GM10266 (cell line): ENCODE results near the gene COMT.

Source experiments
- DNase-seq: peaks from one replicate; pipeline ENCODE4 v3.0.0; 2012; ENCODE audit errors: extremely low spot score
- TF ChIP-seq, protein P1 (sequence below): IDR thresholded peaks from 2 replicates; pipeline ENCODE4 v1.5.1; 2012; ENCODE audit warnings: mild to moderate bottlenecking, low read depth; ENCODE audit not compliant: control insufficient read depth, insufficient read depth; ENCODE audit errors: missing control alignments

COMT gene

DNA sequence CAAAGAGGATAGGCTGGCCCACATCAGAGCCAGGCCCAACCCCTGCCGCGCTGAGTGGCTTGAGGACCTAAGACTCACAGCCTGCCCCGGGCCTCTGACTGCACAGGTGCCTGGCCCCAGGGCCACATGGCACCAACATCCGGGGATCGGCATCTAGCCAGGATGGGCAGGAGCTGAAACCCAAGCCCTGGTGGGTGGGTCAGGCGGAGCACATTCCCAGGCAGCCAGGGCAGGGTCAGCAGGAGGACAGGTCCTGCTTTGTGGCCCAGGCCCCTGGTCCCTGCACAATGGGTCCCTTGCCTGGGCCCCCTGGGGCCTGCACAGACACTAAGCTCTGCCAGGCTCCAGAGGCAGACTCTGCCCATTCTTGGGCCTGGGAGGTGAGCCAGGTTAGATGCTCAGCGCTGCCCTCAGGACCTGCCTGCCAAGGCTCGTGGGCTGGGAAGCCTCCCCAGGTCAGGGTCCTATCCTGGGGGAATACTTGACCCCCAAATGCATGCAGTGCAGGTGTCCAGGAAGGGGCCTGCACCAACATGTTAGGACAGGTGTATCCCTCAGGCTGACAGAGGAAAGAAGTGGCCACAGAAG is 41.5 kb downstream of the COMT start:
- TF ChIP-seq, protein P1, sequence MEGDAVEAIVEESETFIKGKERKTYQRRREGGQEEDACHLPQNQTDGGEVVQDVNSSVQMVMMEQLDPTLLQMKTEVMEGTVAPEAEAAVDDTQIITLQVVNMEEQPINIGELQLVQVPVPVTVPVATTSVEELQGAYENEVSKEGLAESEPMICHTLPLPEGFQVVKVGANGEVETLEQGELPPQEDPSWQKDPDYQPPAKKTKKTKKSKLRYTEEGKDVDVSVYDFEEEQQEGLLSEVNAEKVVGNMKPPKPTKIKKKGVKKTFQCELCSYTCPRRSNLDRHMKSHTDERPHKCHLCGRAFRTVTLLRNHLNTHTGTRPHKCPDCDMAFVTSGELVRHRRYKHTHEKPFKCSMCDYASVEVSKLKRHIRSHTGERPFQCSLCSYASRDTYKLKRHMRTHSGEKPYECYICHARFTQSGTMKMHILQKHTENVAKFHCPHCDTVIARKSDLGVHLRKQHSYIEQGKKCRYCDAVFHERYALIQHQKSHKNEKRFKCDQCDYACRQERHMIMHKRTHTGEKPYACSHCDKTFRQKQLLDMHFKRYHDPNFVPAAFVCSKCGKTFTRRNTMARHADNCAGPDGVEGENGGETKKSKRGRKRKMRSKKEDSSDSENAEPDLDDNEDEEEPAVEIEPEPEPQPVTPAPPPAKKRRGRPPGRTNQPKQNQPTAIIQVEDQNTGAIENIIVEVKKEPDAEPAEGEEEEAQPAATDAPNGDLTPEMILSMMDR, result no peak
- no peak for DNase-seq

DNA sequence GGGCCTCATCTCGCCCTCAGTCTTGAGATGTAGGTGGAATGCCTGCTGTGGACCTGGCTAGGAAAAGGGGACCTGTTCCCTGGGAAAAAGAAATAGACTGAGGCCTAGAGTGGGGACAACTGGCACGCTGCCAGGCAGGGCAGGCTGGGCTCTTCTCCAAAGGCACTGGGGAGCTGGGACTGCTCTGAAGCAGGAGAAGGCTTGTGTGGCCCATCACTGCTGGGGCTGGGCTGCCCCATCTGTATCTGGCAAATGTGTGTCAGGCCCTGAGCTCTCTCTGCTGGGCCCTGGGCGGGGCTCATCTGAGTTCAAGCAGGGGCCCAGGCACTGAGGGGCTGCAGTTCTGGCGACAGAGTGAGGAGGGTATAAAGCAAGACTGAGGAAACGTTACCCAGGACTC is 42.2 kb downstream of the COMT start:
- TF ChIP-seq, protein P1, result no peak
- DNase-seq, result no peak

DNA sequence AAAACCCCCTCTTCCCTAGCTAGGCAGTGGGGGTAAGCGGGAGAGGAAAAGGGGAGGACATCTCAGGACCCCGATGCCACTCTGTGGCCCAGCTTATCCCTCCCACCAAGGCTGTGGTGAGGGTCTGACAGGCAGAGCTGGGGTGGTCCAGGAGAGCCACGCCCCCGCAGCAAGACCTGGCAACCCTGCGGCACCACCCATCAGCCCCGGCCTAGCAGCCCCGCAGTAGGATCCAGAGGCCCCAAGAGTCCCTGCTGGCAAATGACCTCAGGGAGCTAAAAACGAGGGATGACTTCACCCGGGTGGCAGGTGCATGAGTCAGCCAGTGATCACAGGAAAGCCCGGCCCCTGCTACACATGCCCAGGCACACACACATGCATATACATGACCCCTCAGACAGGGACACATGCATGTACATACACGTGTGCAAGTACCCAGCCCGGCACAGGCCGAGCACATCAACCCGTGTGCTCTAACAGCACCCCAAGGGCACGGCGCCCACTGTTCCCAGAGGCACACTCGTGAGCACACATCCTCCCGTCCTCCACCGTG is 42.7 kb downstream of the COMT start:
- TF ChIP-seq, protein P1, result no peak
- DNase-seq, result no peak

DNA sequence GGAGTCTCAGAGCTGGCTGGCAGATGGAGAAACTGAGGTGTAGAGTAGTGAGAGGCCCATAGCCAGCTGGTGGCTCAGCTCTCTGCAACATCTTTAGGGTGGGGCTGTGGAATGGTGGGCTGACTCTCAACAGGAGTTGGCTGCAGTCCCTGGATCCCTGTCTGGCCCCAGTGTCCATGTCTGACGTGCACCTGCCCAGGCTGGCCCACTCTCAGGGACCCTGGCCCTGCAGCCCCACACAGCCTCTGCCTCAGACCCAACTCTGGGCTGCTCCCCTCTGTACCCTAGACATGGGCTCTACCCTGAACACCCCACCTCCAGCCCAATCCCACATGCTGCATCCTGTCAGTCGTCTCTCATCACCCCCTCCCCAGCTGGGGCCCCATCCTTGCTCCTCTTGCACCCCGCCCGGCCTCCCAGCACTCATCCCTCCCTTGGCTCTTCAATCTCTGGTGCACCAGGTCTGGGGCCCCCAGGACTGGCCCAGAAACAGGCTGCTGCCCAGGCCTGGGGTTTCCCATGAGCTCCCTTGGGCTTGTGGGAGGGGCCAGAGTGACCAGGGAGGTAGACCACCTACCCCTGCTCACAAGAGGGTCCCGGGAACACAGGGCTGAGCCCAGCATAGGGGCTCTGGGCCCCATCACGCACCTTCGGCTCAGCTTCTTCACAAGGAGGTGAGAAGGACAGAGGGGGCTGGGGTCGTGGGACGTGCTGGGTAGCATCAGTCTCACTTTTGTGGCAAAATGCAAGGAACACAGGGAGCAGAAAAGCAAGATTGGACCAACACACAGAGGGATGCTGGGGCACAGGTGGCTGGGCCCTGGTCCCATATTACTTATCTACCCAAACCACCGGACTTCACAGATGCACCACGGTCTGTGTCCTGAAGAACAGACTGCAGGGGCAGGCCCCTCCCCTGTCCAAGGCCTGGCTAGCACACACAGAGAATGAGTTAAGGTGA is 43.6 kb downstream of the COMT start:
- TF ChIP-seq, protein P1, result no peak

DNA sequence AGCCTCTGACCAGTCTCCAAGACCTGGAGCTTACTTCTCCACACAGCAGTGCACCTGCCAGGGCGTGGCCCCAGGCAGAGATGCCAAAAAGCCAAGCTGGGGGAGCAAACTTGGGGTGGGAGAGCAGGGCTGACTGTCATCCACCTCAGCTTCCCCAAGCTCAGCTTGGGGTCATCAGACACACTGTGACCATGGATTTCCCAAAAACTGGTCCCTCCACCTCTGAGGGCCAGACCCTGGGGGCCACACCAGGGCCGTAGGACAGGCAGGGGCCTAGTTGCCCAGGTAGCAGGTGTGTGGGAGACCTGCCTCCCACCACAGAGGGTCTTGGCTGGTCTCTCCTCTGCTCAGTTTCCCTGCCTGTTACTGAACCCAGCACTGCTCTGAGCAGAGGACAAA is 44.4 kb downstream of the COMT start:
- TF ChIP-seq, protein P1, result no peak
- no peak for DNase-seq

More for the DNA sequence above, 43.6 kb downstream of the COMT start:
- DNase-seq, result no peak

DNA sequence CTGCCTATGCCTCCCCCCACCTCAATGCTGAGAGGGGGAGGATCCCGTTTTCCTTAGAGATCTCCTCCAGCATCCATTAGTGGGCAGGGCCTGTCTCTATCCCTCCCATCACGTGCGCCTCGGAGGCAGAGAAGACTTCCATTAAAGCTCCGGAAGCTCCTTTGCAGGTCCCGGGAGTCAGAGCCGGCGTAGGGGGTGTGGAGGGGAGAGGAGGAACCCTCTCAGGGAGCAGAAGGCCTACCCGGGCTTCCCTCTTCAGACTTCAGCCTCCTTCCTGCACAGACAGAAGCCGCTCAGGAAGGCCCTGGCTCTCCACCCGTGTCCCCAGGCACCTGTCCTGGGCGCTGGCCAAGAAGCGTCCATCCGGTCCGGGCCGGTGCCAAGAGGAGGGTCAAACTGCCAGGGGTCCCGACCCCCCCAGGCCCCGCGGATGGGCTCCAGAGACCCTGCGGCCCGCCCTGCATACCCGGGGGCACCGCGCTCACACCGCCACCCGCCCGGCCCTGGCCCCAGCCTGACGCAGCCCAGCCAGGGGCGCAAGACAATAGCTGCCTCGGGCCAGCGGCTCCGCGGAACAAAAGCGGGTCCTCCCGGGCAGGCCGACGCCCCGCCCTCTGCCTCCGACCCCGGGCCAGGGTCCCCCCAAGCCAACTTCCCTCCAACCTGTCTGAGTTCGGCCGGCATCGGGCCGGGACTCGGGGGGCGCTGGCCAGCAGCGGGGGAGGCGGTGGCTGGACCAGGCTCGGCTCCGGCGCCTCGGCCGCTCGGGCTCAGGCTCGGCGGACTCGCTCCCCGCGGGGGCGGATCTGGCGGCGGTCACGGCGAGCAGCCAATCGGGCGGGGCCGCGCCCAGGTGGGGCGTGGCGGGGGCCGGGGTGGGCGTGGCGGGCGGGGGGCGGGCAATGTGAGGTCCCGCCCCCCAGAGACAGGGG is 45.1 kb downstream of the COMT start:
- DNase-seq, result peak; percentile 98
- TF ChIP-seq, protein P1, result no peak
